CD14-positive monocyte (primary cell): ENCODE results near the gene OVCH1. TPM values are rescaled to one million over a fixed set of nuclear protein-coding genes. Genes with fewer than 3 reads are reported as not detected.

Experiments
- DNase-seq, 3 donors: peaks; one replicate each; pipeline ENCODE4 v3.0.0-alpha.2; 2011 to 2022
- H2AFZ ChIP-seq: 2 replicates; pipeline ENCODE4 v1.6.0; 2012; ENCODE audit warnings: mild to moderate bottlenecking, low read depth, low read length, inconsistent platforms; ENCODE audit not compliant: insufficient read depth, poor library complexity, severe bottlenecking
- H3K27ac ChIP-seq, 2 donors: 1 replicate in 1 of 2; 2 replicates in 1 of 2; pipeline ENCODE4 v1.5.1; 2012 to 2013; ENCODE audit warnings: low read length in 2 of 2, control low read depth in 1 of 2, inconsistent platforms in 1 of 2, low read depth in 1 of 2, mild to moderate bottlenecking in 1 of 2
- H3K27me3 ChIP-seq, 2 donors: one replicate each; pipeline versions ENCODE4 v1.6.0 to v1.6.1; 2011 to 2013; ENCODE audit warnings: low read length in 2 of 2; ENCODE audit not compliant: control insufficient read depth in 2 of 2, insufficient read depth in 2 of 2
- H3K36me3 ChIP-seq, 2 donors: replicated peaks in 1 of 2; 1 replicate in 1 of 2; 2 replicates in 1 of 2; pipeline versions ENCODE4 v1.5.1 to v1.6.1; 2012 to 2013; ENCODE audit warnings: low read length in 2 of 2, control low read depth in 1 of 2, inconsistent platforms in 1 of 2, mild to moderate bottlenecking in 1 of 2; ENCODE audit not compliant: insufficient read depth in 2 of 2, control insufficient read depth in 1 of 2
- H3K4me1 ChIP-seq, 2 donors: 1 replicate in 1 of 2; 2 replicates in 1 of 2; pipeline versions ENCODE4 v1.5.1 to v1.6.1; 2012 to 2013; ENCODE audit warnings: low read length in 2 of 2, control low read depth in 1 of 2, inconsistent platforms in 1 of 2, mild to moderate bottlenecking in 1 of 2, moderate library complexity in 1 of 2; ENCODE audit not compliant: insufficient read depth in 2 of 2, control insufficient read depth in 1 of 2
- H3K4me2 ChIP-seq: replicated peaks from 2 replicates; pipeline ENCODE3; 2012; ENCODE audit warnings: low read length, moderate library complexity, mild to moderate bottlenecking; ENCODE audit not compliant: poor library complexity, severe bottlenecking; ENCODE audit errors: extremely low read depth
- H3K4me3 ChIP-seq, 3 experiments: fragments of 200-600 bp in 1 of 3; sonication (generic) in 1 of 3; replicated peaks in 1 of 3; 1 replicate in 2 of 3; 2 replicates in 1 of 3; pipeline ENCODE4 v1.5.1; 2011 to 2013; ENCODE audit warnings: low read length in 3 of 3, mild to moderate bottlenecking in 3 of 3, control low read depth in 2 of 3, low read depth in 2 of 3, inconsistent platforms in 1 of 3, moderate library complexity in 1 of 3
- H3K79me2 ChIP-seq: 2 replicates; pipeline ENCODE4 v1.6.0; 2012; ENCODE audit warnings: mild to moderate bottlenecking, control low read depth, inconsistent platforms, low read length, moderate library complexity; ENCODE audit not compliant: insufficient read depth
- H3K9ac ChIP-seq: 2 replicates; pipeline ENCODE4 v1.6.0; 2017; ENCODE audit warnings: low read length, mild to moderate bottlenecking; ENCODE audit not compliant: insufficient read depth, poor library complexity, severe bottlenecking
- H3K9me3 ChIP-seq, 2 donors: replicated peaks in 1 of 2; 1 replicate in 1 of 2; 2 replicates in 1 of 2; pipeline versions ENCODE4 v1.5.1 to v1.6.1; 2012 to 2013; ENCODE audit warnings: low read length in 2 of 2, control low read depth in 1 of 2; ENCODE audit not compliant: control insufficient read depth in 1 of 2, insufficient read depth in 1 of 2
- H4K20me1 ChIP-seq: 2 replicates; pipeline ENCODE4 v1.6.0; 2012; ENCODE audit warnings: mild to moderate bottlenecking, low read length, control low read depth, moderate library complexity; ENCODE audit not compliant: insufficient read depth
- H3K27ac Mint-ChIP-seq, 7 donors: one replicate each; pipeline ENCODE4 v1.8.0; 2020; ENCODE audit warnings: mild to moderate bottlenecking in 7 of 7, mixed read lengths in 7 of 7, moderate library complexity in 6 of 7, inconsistent platforms in 2 of 7
- H3K27me3 Mint-ChIP-seq, 3 donors: one replicate each; pipeline ENCODE4 v1.8.0; 2021 to 2022; ENCODE audit warnings: low read depth in 3 of 3, mild to moderate bottlenecking in 3 of 3, mixed read lengths in 3 of 3, moderate library complexity in 3 of 3, inconsistent platforms in 1 of 3
- H3K36me3 Mint-ChIP-seq, 2 donors: one replicate each; pipeline ENCODE4 v1.8.0; 2020; ENCODE audit warnings: mixed read lengths in 2 of 2, inconsistent platforms in 1 of 2, mild to moderate bottlenecking in 1 of 2
- H3K4me1 Mint-ChIP-seq: one replicate; pipeline ENCODE4 v1.8.0; 2020; ENCODE audit warnings: mild to moderate bottlenecking, mixed read lengths
- H3K4me3 Mint-ChIP-seq, 2 donors: one replicate each; pipeline ENCODE4 v1.8.0; 2020; ENCODE audit warnings: mild to moderate bottlenecking in 2 of 2, mixed read lengths in 2 of 2, moderate library complexity in 1 of 2
- H3K9me3 Mint-ChIP-seq, 7 donors: one replicate each; pipeline ENCODE4 v1.8.0; 2020 to 2022; ENCODE audit warnings: mixed read lengths in 7 of 7, mild to moderate bottlenecking in 6 of 7, moderate library complexity in 6 of 7, inconsistent platforms in 2 of 7
- WGBS: methylation state at CpG from one replicate; pipeline ENCODE4 v1.1.5; 2013; ENCODE audit warnings: missing lambda C conversion rate; ENCODE audit not compliant: insufficient coverage; 5-methylcytosine and 5-hydroxymethylcytosine counted together
- intact Hi-C, 2 donors: fragments of 100-400 bp; cut with micrococcal nuclease; formaldehyde crosslinking; loops; one replicate each; pipeline versions ENCODE4 v1.15.0 to v1.15.1; 2023
- polyA plus RNA-seq, 3 donors: library from polyadenylated mRNA; depleted of rRNA in 1 of 3; unstranded in 2 of 3; stranded (reverse) in 1 of 3; fragments of 300-500 nt in 2 of 3; fragments of >200 nt in 1 of 3; fragmentation: Illumina TruSeq in 2 of 3; gene quantifications; 1 replicate in 2 of 3; 2 replicates in 1 of 3; pipeline ENCODE4 v1.2.3, GENCODE V29; 2012 to 2021
- TF ChIP-seq, protein P1 (sequence below): fragments of 200-600 bp; IDR thresholded peaks from one replicate; pipeline ENCODE4 v1.8.0; 2022; ENCODE audit warnings: antibody characterized with exemption, mild to moderate bottlenecking

OVCH1 gene
- polyA plus RNA-seq, 3 donors = 0.03 TPM; not detected in 2

DNA sequence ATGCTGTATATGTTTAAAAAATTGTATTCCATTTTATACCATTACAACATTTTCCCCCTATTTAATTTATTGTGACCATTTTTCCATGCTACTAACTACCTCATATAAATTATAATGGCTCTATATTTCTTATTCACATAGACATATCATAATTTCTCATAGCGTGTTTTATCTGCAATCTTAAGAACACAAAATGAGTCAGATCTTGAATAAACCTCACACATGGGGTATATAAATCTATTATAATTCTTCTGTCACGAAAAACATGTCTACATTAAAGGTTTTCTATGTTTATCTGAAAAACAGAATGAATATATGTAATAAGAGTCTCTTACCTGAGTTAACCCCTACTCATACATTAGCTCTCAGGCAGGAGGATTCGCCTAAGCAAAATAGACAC is 66.0 kb downstream of the OVCH1 start:
- H3K36me3 Mint-ChIP-seq = peaks cover under 1 to 9% of the 10 kb centered on the region in 2 donors
- peaks cover 0 to 6% (median 0%) of the 10 kb centered on the region in 7 donors for H3K9me3 Mint-ChIP-seq
- no peaks in the 10 kb centered on the region for H3K27me3 ChIP-seq
- H3K27ac ChIP-seq = no peak overlapping the region
- H3K9ac ChIP-seq = no peak overlapping the region
- H3K4me3 ChIP-seq = no peak overlapping the region
- peaks cover 0 to 3% (median 0%) of the 10 kb centered on the region in 3 donors for H3K27me3 Mint-ChIP-seq
- no peak overlapping the region for H2AFZ ChIP-seq
- H3K27ac Mint-ChIP-seq = no peak overlapping the region
- WGBS = 100% methylated on average over 1 of the region's 3 CpGs
- no peaks in the 10 kb centered on the region for H3K79me2 ChIP-seq
- H3K36me3 ChIP-seq = no peaks in the 10 kb centered on the region
- TF ChIP-seq, protein P1, sequence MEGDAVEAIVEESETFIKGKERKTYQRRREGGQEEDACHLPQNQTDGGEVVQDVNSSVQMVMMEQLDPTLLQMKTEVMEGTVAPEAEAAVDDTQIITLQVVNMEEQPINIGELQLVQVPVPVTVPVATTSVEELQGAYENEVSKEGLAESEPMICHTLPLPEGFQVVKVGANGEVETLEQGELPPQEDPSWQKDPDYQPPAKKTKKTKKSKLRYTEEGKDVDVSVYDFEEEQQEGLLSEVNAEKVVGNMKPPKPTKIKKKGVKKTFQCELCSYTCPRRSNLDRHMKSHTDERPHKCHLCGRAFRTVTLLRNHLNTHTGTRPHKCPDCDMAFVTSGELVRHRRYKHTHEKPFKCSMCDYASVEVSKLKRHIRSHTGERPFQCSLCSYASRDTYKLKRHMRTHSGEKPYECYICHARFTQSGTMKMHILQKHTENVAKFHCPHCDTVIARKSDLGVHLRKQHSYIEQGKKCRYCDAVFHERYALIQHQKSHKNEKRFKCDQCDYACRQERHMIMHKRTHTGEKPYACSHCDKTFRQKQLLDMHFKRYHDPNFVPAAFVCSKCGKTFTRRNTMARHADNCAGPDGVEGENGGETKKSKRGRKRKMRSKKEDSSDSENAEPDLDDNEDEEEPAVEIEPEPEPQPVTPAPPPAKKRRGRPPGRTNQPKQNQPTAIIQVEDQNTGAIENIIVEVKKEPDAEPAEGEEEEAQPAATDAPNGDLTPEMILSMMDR = no peak
- no peak for DNase-seq
- H3K4me2 ChIP-seq = no peak overlapping the region
- H3K4me3 Mint-ChIP-seq = no peak overlapping the region
- no peaks in the 10 kb centered on the region for H4K20me1 ChIP-seq
- intact Hi-C loops = no loop called here
- peaks cover 45% of the 10 kb centered on the region for H3K4me1 Mint-ChIP-seq
- peaks cover 41 to 48% of the 10 kb centered on the region in 2 donors for H3K4me1 ChIP-seq
- peaks cover 0 to 1% of the 10 kb centered on the region in 2 donors for H3K9me3 ChIP-seq

- peaks cover 45% of the 10 kb centered on the region for H3K4me1 Mint-ChIP-seq
- intact Hi-C loops = no loop called here
- Histone ChIP-seq H3K79me2 (no peaks in the 10 kb centered on the region), H4K20me1 (no peaks in the 10 kb centered on the region), H3K9ac (no peak overlapping the region), H3K4me1 (peaks cover 41 to 47% of the 10 kb centered on the region in 2 donors), H3K9me3 (no peaks in the 10 kb centered on the region), H2AFZ (no peak overlapping the region), H3K27me3 (no peaks in the 10 kb centered on the region), H3K4me3 (no peak overlapping the region), H3K27ac (no peak overlapping the region), H3K4me2 (no peak overlapping the region), H3K36me3 (no peaks in the 10 kb centered on the region)
- H3K9me3 Mint-ChIP-seq = peaks cover 0 to 4% (median 0%) of the 10 kb centered on the region in 7 donors
- H3K36me3 Mint-ChIP-seq = peaks cover 0 to 7% of the 10 kb centered on the region in 2 donors
- H3K4me3 Mint-ChIP-seq = no peak overlapping the region
- H3K27me3 Mint-ChIP-seq = peaks cover 0 to 3% (median 0%) of the 10 kb centered on the region in 3 donors
- DNase-seq = no peak
- 100% methylated on average over 1 of the region's 2 CpGs for WGBS
- TF ChIP-seq, protein P1 = no peak
- peak overlapping the region in 5 of 7 donors; percentile 16 to 96 (median 82) for H3K27ac Mint-ChIP-seq
These were observed 66.8 kb downstream of the OVCH1 start for GRCh38 chr12:29430716-29431044.
